Calu3 (cell line): ENCODE measurements around the gene FILIP1L. TPM values are rescaled to one million over a fixed set of nuclear protein-coding genes. Genes with fewer than 3 reads are reported as not detected.

Source experiments
- BruUV-seq: library from RNA; stranded (reverse); fragments of 400-500 nt; replicated peaks from 2 replicates; lab custom pipeline; 2021; lab: Mats Ljungman, UMichigan
- CTCF ChIA-PET: fragments of 300-600 bp; sonication (Branson Sonifier 250); formaldehyde crosslinking; loops from one replicate; lab custom pipeline; 2022; ENCODE audit warnings: antibody characterized with exemption; lab: Charles Lee
- DNase-seq: peaks from one replicate; pipeline ENCODE4 v3.0.0; 2022
- H3K27ac Mint-ChIP-seq: one replicate; pipeline ENCODE4 v1.8.0; 2022; ENCODE audit warnings: mixed read lengths; ENCODE audit not compliant: unreplicated experiment
- H3K27me3 Mint-ChIP-seq: one replicate; pipeline ENCODE4 v1.8.0; 2022; ENCODE audit warnings: mixed read lengths; ENCODE audit not compliant: unreplicated experiment
- H3K36me3 Mint-ChIP-seq: one replicate; pipeline ENCODE4 v1.8.0; 2022; ENCODE audit warnings: mild to moderate bottlenecking, moderate library complexity, mixed read lengths; ENCODE audit not compliant: insufficient read depth, unreplicated experiment
- H3K4me1 Mint-ChIP-seq: one replicate; pipeline ENCODE4 v1.8.0; 2022; ENCODE audit warnings: mild to moderate bottlenecking, low read depth, mixed read lengths; ENCODE audit not compliant: unreplicated experiment
- H3K4me3 Mint-ChIP-seq: one replicate; pipeline ENCODE4 v1.8.0; 2022; ENCODE audit warnings: mild to moderate bottlenecking, low read depth, moderate library complexity, mixed read lengths; ENCODE audit not compliant: unreplicated experiment
- H3K9me3 Mint-ChIP-seq: one replicate; pipeline ENCODE4 v1.8.0; 2022; ENCODE audit warnings: low read depth, mixed read lengths; ENCODE audit not compliant: unreplicated experiment
- CTCF ChIP-seq: fragments of 200-600 bp; IDR thresholded peaks from one replicate; pipeline ENCODE4 v1.8.0; 2022; ENCODE audit warnings: antibody characterized with exemption; ENCODE audit not compliant: unreplicated experiment
- intact Hi-C: fragments of 100-400 bp; cut with micrococcal nuclease; formaldehyde crosslinking; loops from one replicate; pipeline ENCODE4 v1.10.0; 2022; ENCODE audit not compliant: unreplicated experiment
- total RNA-seq: library from RNA; stranded (reverse); gene quantifications from 2 replicates; pipeline ENCODE4 v1.2.3, GENCODE V29; 2022

FILIP1L gene
- total RNA-seq, 1 experiment from 2014 or later, result 5.2 TPM

GRCh38 chr3:100040451-100041225 is 73.7 kb downstream of the FILIP1L start:
- CTCF ChIA-PET, result interaction anchor here (1.3 to 3.0 kb wide), 3 partner anchors 16 to 38 kb away, joined by 3 to 10 read pairs (median 4); no protein-coding TSS in a partner anchor
- H3K27me3 Mint-ChIP-seq, result no peaks in the 10 kb centered on the region
- DNase-seq, result no peak
- TF ChIP-seq CTCF, result no peak
- no TSS peak for BruUV-seq
- H3K27ac Mint-ChIP-seq, result peak overlapping the region; percentile 97
- peaks cover 61% of the 10 kb centered on the region for H3K4me1 Mint-ChIP-seq
- H3K9me3 Mint-ChIP-seq, result no peaks in the 10 kb centered on the region
- no peak overlapping the region for H3K4me3 Mint-ChIP-seq
- intact Hi-C loops, result loop anchor here (10.0 kb wide), 3 partner anchors 86 to 196 kb away; no protein-coding TSS in a partner anchor
- peaks cover 19% of the 10 kb centered on the region for H3K36me3 Mint-ChIP-seq

DNA sequence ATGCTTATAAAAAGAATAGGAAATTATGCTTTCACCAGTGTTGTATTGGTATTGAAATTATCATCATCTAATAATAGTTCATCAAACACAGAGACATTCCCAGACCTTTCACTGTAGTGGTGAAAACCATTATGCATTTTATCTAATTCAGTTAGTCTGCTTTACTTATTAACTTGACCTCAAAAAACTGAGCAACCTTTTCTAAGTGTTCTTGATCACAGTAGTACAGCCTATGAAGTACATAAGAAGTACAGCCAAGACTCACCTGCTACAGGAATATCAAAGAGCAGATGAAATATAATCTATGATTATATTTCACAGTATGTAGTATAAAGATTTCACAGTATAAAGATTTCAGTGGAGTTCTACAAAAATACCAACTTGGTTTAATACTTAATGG is 75.2 kb downstream of the FILIP1L start:
- no peaks in the 10 kb centered on the region for H3K27me3 Mint-ChIP-seq
- intact Hi-C loops, result no loop called here
- H3K36me3 Mint-ChIP-seq, result peaks cover 19% of the 10 kb centered on the region
- H3K9me3 Mint-ChIP-seq, result no peaks in the 10 kb centered on the region
- H3K4me3 Mint-ChIP-seq, result no peak overlapping the region
- TF ChIP-seq CTCF, result no peak
- BruUV-seq, result no TSS peak
- no peak overlapping the region for H3K27ac Mint-ChIP-seq
- peaks cover 55% of the 10 kb centered on the region for H3K4me1 Mint-ChIP-seq
- CTCF ChIA-PET, result no interaction called here
- no peak for DNase-seq

DNA sequence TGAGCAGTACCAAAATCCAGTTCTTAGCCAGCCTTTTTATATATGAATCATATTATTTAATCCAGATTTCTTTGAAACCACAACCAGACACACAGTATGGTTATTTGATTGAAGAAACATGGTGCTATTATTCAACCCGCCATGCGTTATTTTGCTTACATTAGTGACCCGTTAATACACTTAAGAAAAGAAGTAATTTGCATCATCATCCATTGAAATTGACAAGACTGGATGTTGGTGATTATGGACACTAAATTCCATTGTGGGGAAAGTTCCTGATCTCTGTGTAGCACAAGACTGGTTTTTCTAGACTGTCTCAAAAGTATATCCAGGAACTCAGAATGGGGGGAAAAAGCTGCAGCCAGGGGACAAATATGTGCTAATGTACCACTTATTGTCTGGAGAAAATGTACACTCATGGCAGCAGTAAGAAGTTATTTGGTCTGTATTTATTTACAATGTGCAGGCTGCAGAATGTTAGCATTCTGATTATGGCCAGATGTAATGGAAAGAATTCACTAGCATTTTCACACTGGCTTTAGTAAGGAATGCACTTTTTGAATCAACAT is 80.3 kb downstream of the FILIP1L start:
- H3K4me1 Mint-ChIP-seq, result peaks cover 22% of the 10 kb centered on the region
- no peaks in the 10 kb centered on the region for H3K36me3 Mint-ChIP-seq
- no peaks in the 10 kb centered on the region for H3K9me3 Mint-ChIP-seq
- no peak for DNase-seq
- H3K27me3 Mint-ChIP-seq, result no peaks in the 10 kb centered on the region
- no peak overlapping the region for H3K27ac Mint-ChIP-seq
- no peak for TF ChIP-seq CTCF
- CTCF ChIA-PET, result interaction anchor here (1.6 kb wide), 1 partner anchor 9 kb away, joined by 5 read pairs; no protein-coding TSS in a partner anchor
- no peak overlapping the region for H3K4me3 Mint-ChIP-seq
- BruUV-seq, result no TSS peak
- intact Hi-C loops, result no loop called here

DNA sequence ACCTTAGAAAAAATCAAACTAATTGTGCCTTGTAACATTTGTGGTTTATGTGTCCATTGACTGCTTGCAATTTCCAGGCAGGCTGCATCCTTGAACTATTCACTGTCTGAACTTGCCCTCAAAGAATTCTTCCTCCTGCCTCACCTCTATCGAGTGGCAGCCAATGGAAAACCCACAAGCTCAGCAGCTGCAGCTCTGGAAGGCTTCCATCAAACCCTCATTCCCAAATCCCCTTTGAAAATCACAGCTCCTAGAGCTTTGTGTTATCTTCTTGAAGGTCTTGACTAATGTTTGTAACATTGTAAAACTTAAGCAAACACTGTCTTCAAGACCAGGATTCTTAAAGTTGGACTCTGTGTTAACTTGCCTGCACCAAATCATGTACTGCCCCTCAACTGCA is 81.1 kb downstream of the FILIP1L start:
- no TSS peak for BruUV-seq
- no peak for TF ChIP-seq CTCF
- CTCF ChIA-PET, result interaction anchor here (1.6 kb wide), 1 partner anchor 8 kb away, joined by 5 read pairs; no protein-coding TSS in a partner anchor
- Mint-ChIP-seq H3K4me3 (no peak overlapping the region), H3K27me3 (no peaks in the 10 kb centered on the region), H3K36me3 (no peaks in the 10 kb centered on the region), H3K9me3 (no peaks in the 10 kb centered on the region), H3K27ac (no peak overlapping the region), H3K4me1 (peaks cover 22% of the 10 kb centered on the region)
- intact Hi-C loops, result no loop called here
- DNase-seq, result no peak
